ENCODE results near the gene HOXC12.
A peak's percentile ranks its signal among the peaks of the same experiment; 100 is the strongest.

HOXC12 gene

DNA sequence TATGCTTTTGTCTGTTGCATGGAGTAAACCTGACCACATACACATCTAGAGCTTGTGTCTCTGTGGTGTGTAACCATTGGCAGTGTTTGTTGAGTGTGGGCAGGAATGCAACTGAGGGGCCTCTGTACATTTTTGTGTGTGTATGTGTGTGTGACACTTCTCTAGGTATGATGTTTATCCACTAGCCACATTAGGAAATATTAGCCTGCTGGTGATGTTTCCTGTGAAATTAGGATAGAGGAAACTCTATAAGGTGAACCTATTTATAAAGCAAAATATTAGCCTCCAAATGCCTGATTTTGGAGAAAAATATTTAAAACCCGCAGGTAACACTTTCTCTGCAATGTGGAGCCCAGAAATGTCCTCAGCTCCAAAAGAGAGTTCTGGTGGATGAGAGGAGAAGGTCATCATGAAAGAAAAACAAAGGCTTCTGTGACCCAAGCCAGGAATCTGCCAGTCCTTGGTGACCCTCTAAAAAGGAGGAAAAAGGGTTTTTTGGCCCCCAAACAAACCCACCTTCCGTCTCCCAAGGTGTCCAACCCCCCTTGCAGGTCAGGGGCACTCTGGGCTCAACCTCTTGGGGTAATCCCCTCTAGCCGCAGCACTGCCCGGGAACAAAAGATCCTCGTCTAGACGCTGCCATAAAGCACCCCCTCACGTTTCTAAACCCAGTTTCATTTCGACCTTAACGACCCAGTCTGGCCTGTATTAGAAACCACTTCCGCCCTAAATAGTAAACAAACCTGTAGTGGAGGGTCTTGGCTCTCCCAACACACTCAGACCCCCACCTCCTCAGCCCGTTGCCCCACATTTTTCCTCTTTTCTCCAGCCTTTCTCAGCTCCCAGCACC, 23.1 kb downstream of the HOXC12 start:
- Mint-ChIP-seq H3K36me3 (ENCODE audit: low read depth) (no peaks in the 10 kb centered on the region), H3K9me3 (no peaks in the 10 kb centered on the region), H3K4me1 (peaks cover 33% of the 10 kb centered on the region), H3K4me3 (peak overlapping the region in 2 of 3 experiments; percentile 28 to 96), H3K27ac (peak overlapping the region; percentile 39 to 100 (median 97)), H3K27me3 (ENCODE audit: low read depth) (peaks cover 100% of the 10 kb centered on the region)
- TF ChIP-seq, protein P1, sequence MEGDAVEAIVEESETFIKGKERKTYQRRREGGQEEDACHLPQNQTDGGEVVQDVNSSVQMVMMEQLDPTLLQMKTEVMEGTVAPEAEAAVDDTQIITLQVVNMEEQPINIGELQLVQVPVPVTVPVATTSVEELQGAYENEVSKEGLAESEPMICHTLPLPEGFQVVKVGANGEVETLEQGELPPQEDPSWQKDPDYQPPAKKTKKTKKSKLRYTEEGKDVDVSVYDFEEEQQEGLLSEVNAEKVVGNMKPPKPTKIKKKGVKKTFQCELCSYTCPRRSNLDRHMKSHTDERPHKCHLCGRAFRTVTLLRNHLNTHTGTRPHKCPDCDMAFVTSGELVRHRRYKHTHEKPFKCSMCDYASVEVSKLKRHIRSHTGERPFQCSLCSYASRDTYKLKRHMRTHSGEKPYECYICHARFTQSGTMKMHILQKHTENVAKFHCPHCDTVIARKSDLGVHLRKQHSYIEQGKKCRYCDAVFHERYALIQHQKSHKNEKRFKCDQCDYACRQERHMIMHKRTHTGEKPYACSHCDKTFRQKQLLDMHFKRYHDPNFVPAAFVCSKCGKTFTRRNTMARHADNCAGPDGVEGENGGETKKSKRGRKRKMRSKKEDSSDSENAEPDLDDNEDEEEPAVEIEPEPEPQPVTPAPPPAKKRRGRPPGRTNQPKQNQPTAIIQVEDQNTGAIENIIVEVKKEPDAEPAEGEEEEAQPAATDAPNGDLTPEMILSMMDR (IDR thresholded peaks at IDR 0.05; ENCODE audit: unreplicated experiment in 3 of 3): no peak

GRCh38 chr12:53978477-53979356, 24.0 kb downstream of the HOXC12 start:
- Mint-ChIP-seq H3K9me3 (no peaks in the 10 kb centered on the region), H3K36me3 (ENCODE audit: low read depth) (no peaks in the 10 kb centered on the region), H3K27me3 (ENCODE audit: low read depth) (peaks cover 100% of the 10 kb centered on the region), H3K4me3 (peak overlapping the region in 2 of 3 experiments; percentile 60 to 96), H3K27ac (peak overlapping the region; percentile 39 to 100 (median 97)), H3K4me1 (peaks cover 27% of the 10 kb centered on the region)
- TF ChIP-seq, protein P1 (IDR thresholded peaks at IDR 0.05; ENCODE audit: unreplicated experiment in 3 of 3): no peak

DNA sequence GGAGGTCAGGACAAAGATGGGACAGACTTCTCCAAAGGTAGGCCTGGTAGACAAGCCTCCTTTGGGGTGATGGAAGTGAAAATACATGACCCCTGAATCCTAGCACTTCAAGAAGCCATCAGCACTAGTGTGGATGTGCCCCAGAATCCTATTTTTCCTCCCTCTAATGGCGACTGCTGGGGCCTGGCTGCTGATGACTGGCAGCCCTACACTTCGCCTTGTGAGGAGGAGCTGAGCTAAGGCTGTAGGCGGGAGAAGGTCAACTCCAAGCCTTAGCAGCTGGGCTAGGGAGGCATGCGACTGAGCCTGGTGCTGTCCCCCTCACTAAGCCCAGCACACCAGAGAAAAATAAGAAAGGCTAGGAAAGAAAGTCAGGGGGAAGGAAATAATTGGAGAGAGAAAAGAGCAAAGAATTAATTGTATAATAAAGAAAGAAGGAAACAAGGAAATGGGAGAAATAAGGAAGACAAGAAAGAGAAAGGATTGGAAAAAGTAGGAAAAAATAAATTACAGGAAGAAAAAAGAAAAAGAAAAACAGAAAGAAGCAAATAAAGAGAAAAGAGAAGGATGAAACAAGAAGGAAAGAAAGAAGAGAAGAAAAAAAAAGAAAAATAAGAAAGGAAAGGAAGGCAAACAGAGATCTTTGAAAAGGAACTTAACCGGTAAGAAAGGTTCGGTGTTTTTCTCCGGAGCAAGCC, 25.6 kb downstream of the HOXC12 start:
- H3K9me3 Mint-ChIP-seq: no peaks in the 10 kb centered on the region
- peak overlapping the region; percentile 79 to 100 (median 97) for H3K27ac Mint-ChIP-seq
- peaks cover 29% of the 10 kb centered on the region for H3K4me1 Mint-ChIP-seq
- TF ChIP-seq, protein P1 (IDR thresholded peaks at IDR 0.05; ENCODE audit: unreplicated experiment in 3 of 3): no peak
- H3K27me3 Mint-ChIP-seq (ENCODE audit: low read depth): peaks cover 100% of the 10 kb centered on the region
- peak overlapping the region; percentile 71 to 99 (median 96) for H3K4me3 Mint-ChIP-seq
- no peaks in the 10 kb centered on the region for H3K36me3 Mint-ChIP-seq (ENCODE audit: low read depth)

GRCh38 chr12:53980802-53981496, 26.2 kb downstream of the HOXC12 start:
- H3K4me1 Mint-ChIP-seq: peaks cover 22% of the 10 kb centered on the region

More at GRCh38 chr12:53980802-53981496, 26.2 kb downstream of the HOXC12 start:
- Mint-ChIP-seq H3K36me3 (ENCODE audit: low read depth) (no peaks in the 10 kb centered on the region), H3K27ac (peak overlapping the region; percentile 79 to 100 (median 97)), H3K27me3 (ENCODE audit: low read depth) (peaks cover 100% of the 10 kb centered on the region), H3K9me3 (no peaks in the 10 kb centered on the region), H3K4me3 (peak overlapping the region; percentile 74 to 99 (median 96))
- TF ChIP-seq, protein P1 (IDR thresholded peaks at IDR 0.05; ENCODE audit: unreplicated experiment in 3 of 3): no peak
